ENCODE data around the gene HSF2BP.

HSF2BP gene

DNA sequence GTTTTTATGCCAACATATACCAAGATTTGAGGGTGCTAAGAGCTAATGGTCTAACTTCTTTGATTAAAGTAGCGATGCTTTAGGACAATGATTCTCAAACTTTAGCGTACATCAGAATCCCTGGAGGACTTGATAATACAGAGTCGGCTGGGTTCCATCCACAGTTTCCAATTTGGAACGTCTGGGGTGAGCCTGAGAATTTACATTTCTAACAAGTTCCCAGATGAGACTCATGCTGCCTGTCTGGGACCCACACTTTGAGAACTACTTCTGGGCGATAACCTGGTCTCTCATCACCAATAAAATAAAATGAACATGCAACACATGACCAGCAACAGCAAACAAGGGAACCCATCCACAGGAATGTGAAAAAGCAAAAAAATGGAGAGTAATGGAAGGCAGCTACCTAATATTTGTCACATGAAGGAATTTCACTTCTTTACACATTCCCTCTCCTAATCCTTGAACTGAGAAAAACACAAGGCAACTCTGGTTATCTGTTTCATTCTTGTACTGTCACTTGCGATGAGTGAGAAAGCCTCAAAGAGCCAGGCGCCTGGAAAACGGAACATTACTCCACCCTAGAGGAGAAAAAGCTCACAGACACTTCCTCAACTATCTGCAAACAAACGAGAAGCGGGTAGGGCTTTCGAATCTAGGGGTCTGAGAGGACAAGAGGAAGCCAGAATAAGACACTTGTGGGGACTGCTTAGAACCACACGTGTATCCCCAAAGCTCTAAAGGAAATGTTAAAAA lies 14.0 kb downstream of the HSF2BP start:
- DNase-seq (ENCODE audit: extremely low spot score), result peak; percentile 55
- POLR2A ChIA-PET, result no interaction called here
- TF ChIP-seq, protein P1, sequence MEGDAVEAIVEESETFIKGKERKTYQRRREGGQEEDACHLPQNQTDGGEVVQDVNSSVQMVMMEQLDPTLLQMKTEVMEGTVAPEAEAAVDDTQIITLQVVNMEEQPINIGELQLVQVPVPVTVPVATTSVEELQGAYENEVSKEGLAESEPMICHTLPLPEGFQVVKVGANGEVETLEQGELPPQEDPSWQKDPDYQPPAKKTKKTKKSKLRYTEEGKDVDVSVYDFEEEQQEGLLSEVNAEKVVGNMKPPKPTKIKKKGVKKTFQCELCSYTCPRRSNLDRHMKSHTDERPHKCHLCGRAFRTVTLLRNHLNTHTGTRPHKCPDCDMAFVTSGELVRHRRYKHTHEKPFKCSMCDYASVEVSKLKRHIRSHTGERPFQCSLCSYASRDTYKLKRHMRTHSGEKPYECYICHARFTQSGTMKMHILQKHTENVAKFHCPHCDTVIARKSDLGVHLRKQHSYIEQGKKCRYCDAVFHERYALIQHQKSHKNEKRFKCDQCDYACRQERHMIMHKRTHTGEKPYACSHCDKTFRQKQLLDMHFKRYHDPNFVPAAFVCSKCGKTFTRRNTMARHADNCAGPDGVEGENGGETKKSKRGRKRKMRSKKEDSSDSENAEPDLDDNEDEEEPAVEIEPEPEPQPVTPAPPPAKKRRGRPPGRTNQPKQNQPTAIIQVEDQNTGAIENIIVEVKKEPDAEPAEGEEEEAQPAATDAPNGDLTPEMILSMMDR (IDR thresholded peaks at IDR 0.05; ENCODE audit: control extremely low read depth, extremely low read depth, low read depth, missing control alignments), result peak; percentile 54
- CTCF ChIA-PET, result interaction anchor here (0.8 to 3.8 kb wide), 15 partner anchors 9 to 1052 kb away, joined by 3 to 22 read pairs (median 3); partner anchors contain the start of genes HSF2BP and RRP1B

GRCh38 chr21:43644609-43645008 lies 14.7 kb downstream of the HSF2BP start:
- TF ChIP-seq, protein P1 (IDR thresholded peaks at IDR 0.05; ENCODE audit: control extremely low read depth, extremely low read depth, low read depth, missing control alignments), result no peak
- CTCF ChIA-PET, result interaction anchor here (1.0 to 3.8 kb wide), 7 partner anchors 8 to 291 kb away, joined by 3 to 22 read pairs (median 4); partner anchors contain the start of genes HSF2BP and RRP1B
- POLR2A ChIA-PET, result no interaction called here
- DNase-seq (ENCODE audit: extremely low spot score), result no peak

- TF ChIP-seq, protein P1 (IDR thresholded peaks at IDR 0.05; ENCODE audit: control extremely low read depth, extremely low read depth, low read depth, missing control alignments), result no peak
- no peak for DNase-seq (ENCODE audit: extremely low spot score)
- CTCF ChIA-PET, result interaction anchor here (1.1 to 3.8 kb wide), 3 partner anchors 12 to 32 kb away, joined by 3 to 22 read pairs (median 18); partner anchors contain the start of genes HSF2BP and RRP1B
- POLR2A ChIA-PET, result no interaction called here
These were observed 15.2 kb downstream of the HSF2BP start for GRCh38 chr21:43644071-43644470.

- POLR2A ChIA-PET, result no interaction called here
- no peak for DNase-seq (ENCODE audit: extremely low spot score)
- CTCF ChIA-PET, result no interaction called here
- TF ChIP-seq, protein P1 (IDR thresholded peaks at IDR 0.05; ENCODE audit: control extremely low read depth, extremely low read depth, low read depth, missing control alignments), result no peak
These were observed 16.1 kb downstream of the HSF2BP start for GRCh38 chr21:43643193-43643592.

GRCh38 chr21:43640400-43640799 lies 18.9 kb downstream of the HSF2BP start:
- TF ChIP-seq, protein P1 (IDR thresholded peaks at IDR 0.05; ENCODE audit: control extremely low read depth, extremely low read depth, low read depth, missing control alignments), result no peak
- DNase-seq (ENCODE audit: extremely low spot score), result no peak
- ChIA-PET POLR2A (no interaction called here), CTCF (interaction anchor here (1.1 to 1.4 kb wide), 2 partner anchors 16 to 27 kb away, joined by 3 read pairs; no protein-coding TSS in a partner anchor)

- ChIA-PET POLR2A (no interaction called here), CTCF (interaction anchor here (1.1 to 1.4 kb wide), 2 partner anchors 13 to 26 kb away, joined by 3 read pairs; no protein-coding TSS in a partner anchor)
- TF ChIP-seq, protein P1 (IDR thresholded peaks at IDR 0.05; ENCODE audit: control extremely low read depth, extremely low read depth, low read depth, missing control alignments), result no peak
- no peak for DNase-seq (ENCODE audit: extremely low spot score)
These were observed 19.6 kb downstream of the HSF2BP start for GRCh38 chr21:43639470-43640353.

All from GM10248 (cell line).